SJCRH30 (cell line): ENCODE data around the gene RGP1. TPM values are rescaled to one million over a fixed set of nuclear protein-coding genes. Genes with fewer than 3 reads are reported as not detected.
A peak's percentile ranks its signal among the peaks of the same experiment; 100 is the strongest.

Source experiments
- DNase-seq, 2 experiments: peaks; one replicate each; pipeline ENCODE4 v3.0.0-alpha.2; 2015 to 2020
- H3K27ac ChIP-seq: fragments of 250-450 bp; sonication (Bioruptor Pico); 2 replicates; pipeline ENCODE4 v1.5.1; 2020; ENCODE audit warnings: mild to moderate bottlenecking, moderate library complexity
- H3K27me3 ChIP-seq: fragments of 250-450 bp; sonication (Bioruptor Pico); 2 replicates; pipeline ENCODE4 v1.5.1; 2020; ENCODE audit warnings: mild to moderate bottlenecking, moderate library complexity
- H3K36me3 ChIP-seq: fragments of 250-450 bp; sonication (Bioruptor Pico); 2 replicates; pipeline ENCODE4 v1.5.1; 2020; ENCODE audit warnings: mild to moderate bottlenecking, moderate library complexity
- H3K4me1 ChIP-seq: fragments of 250-450 bp; sonication (Bioruptor Pico); 2 replicates; pipeline ENCODE4 v1.5.1; 2020; ENCODE audit warnings: mild to moderate bottlenecking, moderate library complexity
- H3K4me3 ChIP-seq: fragments of 250-450 bp; sonication (Bioruptor Pico); 2 replicates; pipeline ENCODE4 v1.5.1; 2020; ENCODE audit warnings: mild to moderate bottlenecking, moderate library complexity
- H3K9me3 ChIP-seq: fragments of 250-450 bp; sonication (Bioruptor Pico); replicated peaks from 2 replicates; pipeline ENCODE4 v1.5.1; 2020; ENCODE audit warnings: mild to moderate bottlenecking, moderate library complexity
- total RNA-seq: library from RNA; depleted of rRNA; stranded (reverse); fragments of >200 nt; shearing (Covaris generic); gene quantifications from 2 replicates; pipeline ENCODE4 v1.2.3, GENCODE V29; 2014

The RGP1 gene
- total RNA-seq, 1 experiment from 2014 or later: 16.3 TPM

GRCh38 chr9:35763181-35763580 lies 14.1 kb downstream of the RGP1 start:
- H3K4me1 ChIP-seq: no peaks in the 10 kb centered on the region
- no peak overlapping the region for H3K27ac ChIP-seq

GRCh38 chr9:35763803-35764202 lies 14.7 kb downstream of the RGP1 start:
- H3K4me3 ChIP-seq: no peak overlapping the region
- H3K4me1 ChIP-seq: no peaks in the 10 kb centered on the region
- H3K27ac ChIP-seq: no peak overlapping the region
- no peak for DNase-seq
- H3K36me3 ChIP-seq: no peaks in the 10 kb centered on the region
- H3K27me3 ChIP-seq: no peaks in the 10 kb centered on the region
- no peaks in the 10 kb centered on the region for H3K9me3 ChIP-seq

More at GRCh38 chr9:35763181-35763580, 14.1 kb downstream of the RGP1 start:
- H3K36me3 ChIP-seq: no peaks in the 10 kb centered on the region
- DNase-seq: no peak
- no peak overlapping the region for H3K4me3 ChIP-seq
- no peaks in the 10 kb centered on the region for H3K9me3 ChIP-seq
- H3K27me3 ChIP-seq: no peaks in the 10 kb centered on the region

- Histone ChIP-seq H3K27me3 (no peaks in the 10 kb centered on the region), H3K27ac (no peak overlapping the region), H3K4me3 (no peak overlapping the region), H3K9me3 (no peaks in the 10 kb centered on the region), H3K4me1 (peaks cover 8% of the 10 kb centered on the region), H3K36me3 (no peaks in the 10 kb centered on the region)
- no peak for DNase-seq
Observed at GRCh38 chr9:35766997-35767396, 17.9 kb downstream of the RGP1 start.

- no peaks in the 10 kb centered on the region for H3K27me3 ChIP-seq
- H3K9me3 ChIP-seq: no peaks in the 10 kb centered on the region
- H3K4me1 ChIP-seq: peaks cover 8% of the 10 kb centered on the region
- DNase-seq: no peak
- no peaks in the 10 kb centered on the region for H3K36me3 ChIP-seq
- no peak overlapping the region for H3K4me3 ChIP-seq
- H3K27ac ChIP-seq: no peak overlapping the region
Observed at GRCh38 chr9:35767458-35767857, 18.4 kb downstream of the RGP1 start.

GRCh38 chr9:35769763-35770162 lies 20.7 kb downstream of the RGP1 start:
- Histone ChIP-seq H3K9me3 (no peaks in the 10 kb centered on the region), H3K4me3 (no peak overlapping the region), H3K36me3 (no peaks in the 10 kb centered on the region), H3K27ac (no peak overlapping the region), H3K4me1 (peaks cover 8% of the 10 kb centered on the region), H3K27me3 (no peaks in the 10 kb centered on the region)
- DNase-seq: no peak

- Histone ChIP-seq H3K9me3 (no peaks in the 10 kb centered on the region), H3K4me3 (no peak overlapping the region), H3K27me3 (no peaks in the 10 kb centered on the region), H3K4me1 (peaks cover 8% of the 10 kb centered on the region), H3K27ac (no peak overlapping the region), H3K36me3 (no peaks in the 10 kb centered on the region)
- no peak for DNase-seq
Observed at GRCh38 chr9:35771075-35771433, 22.0 kb downstream of the RGP1 start.

GRCh38 chr9:35771534-35771933 lies 22.4 kb downstream of the RGP1 start:
- DNase-seq: peak in 1 of 2 experiments; percentile 41
- no peak overlapping the region for H3K27ac ChIP-seq
- H3K4me1 ChIP-seq: peaks cover 8% of the 10 kb centered on the region
- H3K27me3 ChIP-seq: no peaks in the 10 kb centered on the region
- H3K4me3 ChIP-seq: no peak overlapping the region
- no peaks in the 10 kb centered on the region for H3K9me3 ChIP-seq
- H3K36me3 ChIP-seq: no peaks in the 10 kb centered on the region

GRCh38 chr9:35771943-35772342 lies 22.9 kb downstream of the RGP1 start:
- H3K36me3 ChIP-seq: no peaks in the 10 kb centered on the region
- DNase-seq: no peak
- H3K9me3 ChIP-seq: no peaks in the 10 kb centered on the region
- no peaks in the 10 kb centered on the region for H3K27me3 ChIP-seq
- peaks cover 8% of the 10 kb centered on the region for H3K4me1 ChIP-seq
- H3K4me3 ChIP-seq: no peak overlapping the region
- no peak overlapping the region for H3K27ac ChIP-seq

GRCh38 chr9:35774907-35775635 lies 26.0 kb downstream of the RGP1 start:
- no peaks in the 10 kb centered on the region for H3K36me3 ChIP-seq
- H3K4me1 ChIP-seq: peaks cover 8% of the 10 kb centered on the region
- DNase-seq: no peak
- no peaks in the 10 kb centered on the region for H3K27me3 ChIP-seq
- no peak overlapping the region for H3K27ac ChIP-seq
- no peaks in the 10 kb centered on the region for H3K9me3 ChIP-seq
- H3K4me3 ChIP-seq: no peak overlapping the region

GRCh38 chr9:35776018-35776417 lies 26.9 kb downstream of the RGP1 start:
- DNase-seq: peak in 1 of 2 experiments; percentile 55
- H3K9me3 ChIP-seq: no peaks in the 10 kb centered on the region
- H3K4me1 ChIP-seq: peaks cover 8% of the 10 kb centered on the region
- no peak overlapping the region for H3K27ac ChIP-seq
- no peaks in the 10 kb centered on the region for H3K36me3 ChIP-seq
- no peaks in the 10 kb centered on the region for H3K27me3 ChIP-seq
- no peak overlapping the region for H3K4me3 ChIP-seq

- Histone ChIP-seq H3K27me3 (no peaks in the 10 kb centered on the region), H3K4me3 (no peak overlapping the region), H3K4me1 (no peaks in the 10 kb centered on the region; the same call in 1 of the 2 replicates), H3K36me3 (no peaks in the 10 kb centered on the region), H3K27ac (no peak overlapping the region), H3K9me3 (no peaks in the 10 kb centered on the region)
- DNase-seq: no peak
Observed at GRCh38 chr9:35778496-35778895, 29.4 kb downstream of the RGP1 start.

- DNase-seq: no peak
- no peaks in the 10 kb centered on the region for H3K27me3 ChIP-seq
- no peaks in the 10 kb centered on the region for H3K9me3 ChIP-seq
- no peaks in the 10 kb centered on the region for H3K36me3 ChIP-seq
- H3K4me3 ChIP-seq: no peak overlapping the region
- H3K4me1 ChIP-seq: no peaks in the 10 kb centered on the region; the same call in 1 of the 2 replicates
- H3K27ac ChIP-seq: no peak overlapping the region
Observed at GRCh38 chr9:35781066-35781465, 32.0 kb downstream of the RGP1 start.

- DNase-seq: no peak
- no peaks in the 10 kb centered on the region for H3K4me1 ChIP-seq
- no peak overlapping the region for H3K4me3 ChIP-seq
- H3K27me3 ChIP-seq: no peaks in the 10 kb centered on the region
- no peaks in the 10 kb centered on the region for H3K9me3 ChIP-seq
- H3K27ac ChIP-seq: no peak overlapping the region
- no peaks in the 10 kb centered on the region for H3K36me3 ChIP-seq
Observed at GRCh38 chr9:35783418-35783817, 34.3 kb downstream of the RGP1 start.

GRCh38 chr9:35789541-35789940 lies 40.5 kb downstream of the RGP1 start:
- Histone ChIP-seq H3K9me3 (no peaks in the 10 kb centered on the region), H3K4me3 (no peak overlapping the region), H3K27ac (no peak overlapping the region), H3K36me3 (no peaks in the 10 kb centered on the region), H3K4me1 (peaks cover 4% of the 10 kb centered on the region; the same call in 1 of the 2 replicates), H3K27me3 (no peaks in the 10 kb centered on the region)
- DNase-seq: no peak

- Histone ChIP-seq H3K27me3 (no peaks in the 10 kb centered on the region), H3K9me3 (no peaks in the 10 kb centered on the region), H3K36me3 (no peaks in the 10 kb centered on the region), H3K4me1 (peaks cover 4% of the 10 kb centered on the region; the same call in 1 of the 2 replicates), H3K27ac (no peak overlapping the region), H3K4me3 (no peak overlapping the region)
- no peak for DNase-seq
Observed at GRCh38 chr9:35790025-35790384, 40.9 kb downstream of the RGP1 start.
